ENCODE measurements around the gene PCYT2. TPM values are rescaled to one million over a fixed set of nuclear protein-coding genes. Genes with fewer than 3 reads are reported as not detected.

The PCYT2 gene
- polyA plus RNA-seq, 4 donors, result 13.4 to 47.8 (median 41.3) TPM

- no peak for DNase-seq (ENCODE audit: low read depth in 4 of 4, low spot score in 3 of 4)
These were observed 5.2 kb upstream of the PCYT2 start for GRCh38 chr17:81916234-81917001.

GRCh38 chr17:81915331-81915730 lies 4.1 kb upstream of the PCYT2 start:
- no peak for DNase-seq (ENCODE audit: low read depth in 4 of 4, low spot score in 3 of 4)

- DNase-seq (ENCODE audit: low read depth in 4 of 4, low spot score in 3 of 4), result no peak
These were observed 3.1 kb upstream of the PCYT2 start for GRCh38 chr17:81914103-81914850.

DNA sequence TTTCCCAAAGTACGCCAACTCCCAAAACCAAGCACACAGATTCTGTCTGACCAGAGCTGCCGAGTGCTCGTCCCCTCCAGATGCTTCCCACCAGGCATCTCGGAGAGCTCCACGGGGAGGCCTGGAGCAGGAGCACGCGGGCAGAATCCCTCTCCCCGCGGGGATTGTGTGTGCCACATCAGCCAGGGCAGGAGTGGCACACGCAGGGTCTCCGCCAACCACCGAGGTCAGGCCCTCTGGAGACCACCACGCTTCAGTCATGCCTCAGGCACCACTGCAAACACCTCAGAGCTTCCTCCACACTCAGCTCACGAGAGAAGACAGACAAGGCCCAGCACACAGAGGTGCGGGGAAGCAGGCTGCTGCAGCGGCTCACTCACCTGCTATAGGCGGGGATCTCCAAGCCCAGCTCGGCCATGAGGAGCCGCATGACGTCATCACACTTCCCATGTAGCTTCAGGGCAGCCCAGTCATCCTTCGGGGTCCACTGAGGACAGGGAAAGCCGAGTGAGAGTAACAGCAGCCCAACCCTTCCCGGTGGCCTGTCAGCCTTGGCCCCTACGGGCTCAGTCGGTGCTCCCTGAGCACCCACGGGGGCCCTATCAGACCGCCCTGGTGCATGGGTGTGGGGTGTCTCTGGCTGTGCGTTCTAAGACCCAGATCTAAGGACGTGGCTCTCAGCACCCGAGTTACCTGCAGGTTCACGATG lies 2.3 kb upstream of the PCYT2 start:
- no peak for DNase-seq (ENCODE audit: low read depth in 4 of 4, low spot score in 3 of 4)

DNA sequence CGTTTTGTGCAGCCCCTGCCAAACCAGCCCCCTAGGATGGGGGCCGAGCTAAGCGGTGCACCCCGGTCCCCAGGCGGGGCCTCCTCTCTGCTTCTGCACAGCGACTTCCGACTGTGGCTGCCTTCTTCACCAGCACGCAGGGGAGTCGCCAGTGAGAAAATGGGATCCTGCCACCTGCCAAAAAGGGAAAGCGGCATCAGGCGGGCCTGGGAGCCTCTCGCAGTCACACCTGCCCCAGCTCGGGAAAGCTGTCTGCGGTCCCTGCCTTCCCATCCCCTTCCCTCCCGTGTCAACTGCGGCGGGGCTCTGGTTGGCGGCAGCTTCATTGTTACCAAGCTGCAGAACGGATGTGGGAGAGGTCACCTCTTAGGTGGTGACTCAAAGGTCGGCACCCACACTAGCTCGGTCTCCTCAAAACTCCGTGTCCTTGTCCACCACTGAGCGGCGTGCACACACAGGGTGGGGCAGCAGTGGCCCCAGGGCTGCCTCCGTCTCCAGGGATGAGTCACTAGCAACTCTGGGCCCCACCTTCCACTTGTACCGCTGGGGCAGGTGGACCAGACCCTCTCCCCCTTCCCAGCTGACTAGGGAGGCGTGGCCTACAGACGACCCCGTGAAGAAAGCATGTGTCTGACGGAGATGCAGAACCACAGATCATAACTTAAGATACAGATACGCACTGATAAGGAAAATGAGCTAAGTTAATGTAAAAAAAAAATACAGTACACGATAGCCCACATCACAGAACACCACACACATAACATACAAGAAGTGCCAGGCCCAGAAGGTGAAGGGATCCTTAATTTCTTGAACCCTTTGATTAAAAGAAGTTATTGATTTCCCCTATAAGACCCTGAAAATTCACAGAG lies 1.5 kb upstream of the PCYT2 start:
- DNase-seq (ENCODE audit: low read depth in 4 of 4, low spot score in 3 of 4), result no peak

- no peak for DNase-seq (ENCODE audit: low read depth in 4 of 4, low spot score in 3 of 4)
These were observed 770 bp upstream of the PCYT2 start for GRCh38 chr17:81911969-81912368.

GRCh38 chr17:81910840-81911276 lies 341 bp downstream of the PCYT2 start:
- DNase-seq (ENCODE audit: low read depth in 4 of 4, low spot score in 3 of 4), result no peak

GRCh38 chr17:81909966-81910839 lies 996 bp downstream of the PCYT2 start:
- no peak for DNase-seq (ENCODE audit: low read depth in 4 of 4, low spot score in 3 of 4)

DNA sequence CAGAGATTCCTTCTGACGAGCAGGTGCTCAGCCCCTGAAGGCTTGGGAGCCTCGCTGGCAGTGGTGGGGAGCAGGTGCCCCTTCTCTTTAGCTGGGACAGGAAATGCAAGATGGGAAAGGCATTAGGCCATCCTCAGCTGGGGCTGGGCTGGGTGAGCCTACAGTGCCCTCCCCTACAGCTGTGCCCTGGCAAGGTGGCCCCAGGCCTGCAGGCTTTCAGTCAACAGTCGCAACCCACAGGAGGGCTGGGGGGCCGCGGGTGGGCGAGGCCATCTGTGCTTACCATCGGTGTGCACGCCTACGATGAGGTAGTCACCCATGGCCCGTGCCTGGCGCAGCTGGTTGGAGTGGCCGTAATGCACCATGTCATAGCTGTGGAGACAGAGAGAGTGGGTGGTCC lies 2.0 kb downstream of the PCYT2 start:
- DNase-seq (ENCODE audit: low read depth in 4 of 4, low spot score in 3 of 4), result no peak

DNA sequence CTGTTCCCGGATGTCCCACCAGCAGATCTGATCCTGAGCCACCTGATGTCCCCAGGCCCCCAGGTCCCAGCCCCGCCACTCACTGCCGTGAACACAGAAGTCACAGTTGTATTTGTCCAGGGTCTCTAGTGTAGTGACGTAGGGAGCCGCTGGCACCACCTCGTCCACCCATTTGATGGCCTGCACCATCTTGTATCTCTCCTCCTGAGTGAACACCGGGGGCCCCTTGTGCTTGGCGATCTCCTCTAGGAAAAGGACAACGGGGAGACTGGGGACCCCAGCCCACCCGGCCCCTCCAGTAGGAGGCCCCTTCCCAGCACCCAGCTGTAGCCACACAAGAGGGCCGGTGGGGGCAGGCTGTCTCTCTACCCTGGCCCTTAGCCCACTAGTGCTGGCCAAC lies 2.4 kb downstream of the PCYT2 start:
- DNase-seq (ENCODE audit: low read depth in 4 of 4, low spot score in 3 of 4), result no peak

- no peak for DNase-seq (ENCODE audit: low read depth in 4 of 4, low spot score in 3 of 4)
These were observed 3.7 kb downstream of the PCYT2 start for GRCh38 chr17:81907219-81908145.

DNA sequence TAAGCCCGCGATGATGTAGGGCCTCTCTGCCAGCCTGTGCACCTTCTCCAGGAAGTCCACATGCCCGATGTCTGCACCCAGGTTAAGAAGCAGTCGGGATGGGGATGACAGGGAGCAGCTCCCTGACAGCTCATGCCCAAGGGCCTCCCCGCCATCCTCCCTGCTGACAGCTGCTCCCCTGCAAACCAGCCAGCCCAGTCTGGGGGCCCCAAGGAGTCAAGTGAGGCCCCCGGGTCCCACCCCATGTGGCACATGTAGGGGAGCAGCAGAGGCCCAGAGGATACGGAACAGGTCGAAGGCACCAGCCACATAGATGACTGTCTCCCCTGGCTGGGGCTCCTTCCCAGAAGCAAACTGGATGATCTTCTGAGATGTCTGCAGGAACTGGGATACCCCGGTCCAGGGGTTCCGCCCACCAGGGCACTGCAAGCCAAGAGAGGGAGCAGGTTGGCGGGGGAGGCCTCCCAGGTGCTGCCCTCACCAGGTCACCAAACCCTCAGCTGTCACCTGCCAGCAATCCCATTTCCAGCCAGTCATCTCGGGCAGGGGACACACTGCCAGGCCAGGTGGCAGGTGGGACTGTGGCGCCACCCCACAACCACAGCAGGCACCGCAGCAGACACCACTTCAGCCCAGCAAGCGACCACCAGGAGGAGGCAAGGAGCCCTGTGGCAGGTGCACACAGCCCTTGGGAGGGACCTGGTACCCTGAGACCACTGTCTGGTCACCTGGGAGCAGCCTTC lies 4.6 kb downstream of the PCYT2 start:
- DNase-seq (ENCODE audit: low read depth in 4 of 4, low spot score in 3 of 4), result no peak

DNA sequence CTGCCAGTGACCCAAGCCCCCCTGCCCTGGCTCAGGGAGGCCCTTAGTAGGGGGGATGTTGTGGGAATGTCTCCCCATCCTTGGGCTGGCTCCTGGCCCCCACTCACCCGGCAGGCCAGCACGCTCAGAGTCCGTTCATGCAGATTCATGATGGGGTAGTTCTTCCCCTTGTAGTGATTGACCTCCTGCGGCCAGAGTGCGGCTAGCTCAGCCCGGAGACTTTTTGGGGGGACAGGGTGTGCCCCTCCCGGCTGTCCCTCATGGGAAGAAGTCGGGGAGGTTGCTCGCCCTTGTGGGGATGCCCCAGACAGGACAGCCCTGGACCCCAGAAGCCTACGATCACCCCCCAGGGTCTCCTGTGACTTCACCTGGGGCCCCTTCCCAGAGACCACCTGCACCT lies 5.2 kb downstream of the PCYT2 start:
- no peak for DNase-seq (ENCODE audit: low read depth in 4 of 4, low spot score in 3 of 4)

DNA sequence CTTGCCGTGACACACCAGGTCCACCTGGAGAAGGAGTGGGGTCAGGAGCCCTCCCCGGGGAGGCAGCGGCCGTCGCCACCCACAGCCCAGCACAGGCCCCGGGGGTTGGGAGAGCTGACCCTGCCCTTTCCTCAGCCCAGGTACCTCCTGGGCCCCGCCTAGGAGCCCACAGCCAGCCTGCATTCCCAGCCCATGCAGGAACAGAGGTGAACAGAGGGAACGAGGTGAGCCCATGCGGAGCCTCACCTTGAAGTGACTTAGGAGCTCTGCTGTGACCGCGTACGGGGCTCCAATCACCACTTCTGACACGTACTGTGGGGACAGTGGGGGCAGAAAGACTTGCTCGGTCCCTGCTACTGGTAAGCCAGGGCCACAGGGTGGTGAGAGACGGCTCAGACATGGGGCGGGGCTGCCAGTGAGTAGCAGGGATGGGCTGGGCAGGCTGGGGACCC lies 5.7 kb downstream of the PCYT2 start:
- DNase-seq (ENCODE audit: low read depth in 4 of 4, low spot score in 3 of 4), result no peak

GRCh38 chr17:81904600-81905423 lies 6.4 kb downstream of the PCYT2 start:
- DNase-seq (ENCODE audit: low read depth in 4 of 4, low spot score in 3 of 4), result no peak

DNA sequence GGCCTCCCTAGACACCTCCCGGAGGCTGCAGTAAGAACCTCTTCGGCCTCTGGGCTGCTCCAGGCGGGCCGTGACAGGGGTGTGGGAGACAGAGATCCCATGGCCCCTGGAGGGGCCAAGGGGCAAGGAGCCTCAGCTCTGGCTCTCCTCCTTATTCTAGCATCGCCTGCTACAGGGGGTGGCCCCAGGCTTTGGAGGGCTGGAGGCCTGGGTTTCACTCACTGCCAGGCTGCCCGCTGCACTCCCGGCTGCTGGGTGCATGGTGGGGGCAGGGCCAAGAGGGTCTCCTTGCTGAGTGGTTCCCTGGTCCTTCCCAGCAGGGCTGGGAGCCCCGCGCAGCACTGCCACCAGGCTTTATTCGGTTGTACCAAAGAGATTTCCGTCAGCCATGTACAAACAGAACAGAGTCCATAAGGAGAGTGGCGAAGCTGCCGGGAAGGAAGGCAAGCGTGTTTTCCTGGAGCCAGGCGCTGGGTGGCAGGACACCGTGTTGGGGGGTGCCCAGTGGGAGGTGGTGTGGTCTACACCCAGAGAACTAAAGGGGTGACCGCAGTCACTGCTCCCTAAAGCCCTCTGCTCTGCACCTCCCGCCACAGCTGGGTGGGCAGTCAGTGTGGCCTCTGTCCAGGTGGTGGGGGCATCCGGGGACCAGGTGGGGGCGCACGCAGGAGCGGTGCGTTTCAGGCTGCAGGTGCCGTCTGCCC lies 7.2 kb downstream of the PCYT2 start:
- no peak for DNase-seq (ENCODE audit: low read depth in 4 of 4, low spot score in 3 of 4)

Measured in left renal pelvis (tissue), 4 donors.